ENCODE measurements around the gene C19orf25. TPM values are rescaled to one million over a fixed set of nuclear protein-coding genes. Genes with fewer than 3 reads are reported as not detected.

The C19orf25 gene
- total RNA-seq, 2 experiments from 2014 or later = 17.5 to 20.8 TPM

Other genes with a start within 250 kb of the C19orf25 start
- gene CBARP, start 241.2 kb downstream of the C19orf25 start, total RNA-seq = 1 to 10 TPM in 1 of 2 experiments, under 1 TPM in 1; 0.77 to 1.1 TPM
- gene ATP5F1D, start 237.5 kb downstream of the C19orf25 start, total RNA-seq = 100 to 1,000 TPM; 153 TPM
- 10 to 100 TPM; 50.1 to 52.9 TPM for gene MIDN, start 230.6 kb downstream of the C19orf25 start, total RNA-seq
- gene CIRBP, start 209.9 kb downstream of the C19orf25 start, total RNA-seq = 100 to 1,000 TPM; 167 to 183 TPM
- 10 to 100 TPM; 62.8 to 65.3 TPM for gene FAM174C, start 203.7 kb downstream of the C19orf25 start, total RNA-seq
- not detected for gene EFNA2, start 193.3 kb downstream of the C19orf25 start, total RNA-seq
- 100 to 1,000 TPM; 138 to 148 TPM for gene NDUFS7, start 95.3 kb downstream of the C19orf25 start, total RNA-seq
- gene GAMT, start 77.7 kb downstream of the C19orf25 start, total RNA-seq = 10 to 100 TPM; 23.5 to 25.0 TPM
- gene DAZAP1, start 71.6 kb downstream of the C19orf25 start, total RNA-seq = 100 to 1,000 TPM; 253 to 265 TPM
- gene RPS15, start 40.8 kb downstream of the C19orf25 start, total RNA-seq = 1,000 to 10,000 TPM; 1,902 to 1,906 TPM
- gene APC2, start 29.1 kb downstream of the C19orf25 start, total RNA-seq = under 1 TPM; 0.07 to 0.12 TPM
- 1 to 10 TPM; 1.5 to 1.7 TPM for gene PCSK4, start 11.1 kb upstream of the C19orf25 start, total RNA-seq
- gene REEP6, start 12.0 kb upstream of the C19orf25 start, total RNA-seq = 1 to 10 TPM; 1.3 to 1.6 TPM
- 1 to 10 TPM in 1 of 2 experiments, under 1 TPM in 1; 0.95 to 1.6 TPM for gene ADAMTSL5, start 33.8 kb upstream of the C19orf25 start, total RNA-seq
- gene PLK5, start 44.9 kb upstream of the C19orf25 start, total RNA-seq = not detected
- 1 to 10 TPM; 2.0 to 2.1 TPM for gene MEX3D, start 89.1 kb upstream of the C19orf25 start, total RNA-seq
- 10 to 100 TPM; 58.1 to 63.7 TPM for gene MBD3, start 113.7 kb upstream of the C19orf25 start, total RNA-seq
- 100 to 1,000 TPM; 281 to 293 TPM for gene UQCR11, start 126.2 kb upstream of the C19orf25 start, total RNA-seq
- gene TCF3, start 173.4 kb upstream of the C19orf25 start, total RNA-seq = 10 to 100 TPM; 84.8 to 86.7 TPM

Measured in activated naive CD4-positive, alpha-beta T cell treated with anti-CD3 and anti-CD28 coated beads for 36 hours (primary cell).